NCI-H510A treated with DMSO at 0.1 percent for 48 hours (cell line): Measurements from ENCODE around the gene BIN1.

Experiments used
- DNase-seq: peaks from one replicate; lab custom pipeline; 2025; lab: John Stamatoyannopoulos, UW

The BIN1 gene

DNA sequence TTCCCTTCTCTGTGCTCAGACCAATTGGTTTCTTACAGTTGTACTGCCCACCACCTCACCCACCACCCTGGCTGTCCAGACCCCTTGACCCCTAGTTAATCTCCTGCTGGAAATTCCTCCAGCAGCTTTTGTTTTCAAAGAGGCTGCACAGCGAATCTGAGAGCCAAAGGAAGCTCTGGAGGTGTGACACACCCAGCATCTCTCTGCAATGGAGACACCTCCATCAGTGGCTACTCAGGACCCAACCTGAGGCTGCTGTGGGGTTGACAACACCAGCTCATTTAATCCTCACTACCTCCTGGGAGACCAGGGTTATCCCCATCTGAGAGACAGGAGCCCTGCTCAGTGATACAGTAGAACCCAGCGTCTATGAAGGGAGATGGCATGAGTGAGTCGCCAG, 86.4 kb downstream of the BIN1 start:
- no peak for DNase-seq

DNA sequence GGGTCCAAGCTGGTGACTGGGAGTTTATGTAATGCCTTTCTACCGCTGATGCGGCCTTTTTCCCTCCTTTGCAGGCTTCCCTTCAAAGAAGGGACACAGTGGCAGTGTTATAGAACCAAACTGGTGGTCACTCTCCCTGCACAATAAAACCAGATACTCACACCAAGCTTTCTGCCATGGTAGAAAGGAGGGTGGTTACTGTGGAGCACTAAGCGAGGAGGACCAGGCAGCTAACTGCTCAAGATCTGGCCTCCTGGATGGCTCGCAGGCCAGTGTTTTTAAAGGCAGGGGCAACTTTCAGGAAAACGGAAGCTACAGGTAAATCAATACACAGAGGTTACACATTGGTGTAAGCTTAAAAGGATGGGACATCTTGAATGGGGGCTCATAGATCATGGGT, 89.4 kb downstream of the BIN1 start:
- no peak for DNase-seq

DNA sequence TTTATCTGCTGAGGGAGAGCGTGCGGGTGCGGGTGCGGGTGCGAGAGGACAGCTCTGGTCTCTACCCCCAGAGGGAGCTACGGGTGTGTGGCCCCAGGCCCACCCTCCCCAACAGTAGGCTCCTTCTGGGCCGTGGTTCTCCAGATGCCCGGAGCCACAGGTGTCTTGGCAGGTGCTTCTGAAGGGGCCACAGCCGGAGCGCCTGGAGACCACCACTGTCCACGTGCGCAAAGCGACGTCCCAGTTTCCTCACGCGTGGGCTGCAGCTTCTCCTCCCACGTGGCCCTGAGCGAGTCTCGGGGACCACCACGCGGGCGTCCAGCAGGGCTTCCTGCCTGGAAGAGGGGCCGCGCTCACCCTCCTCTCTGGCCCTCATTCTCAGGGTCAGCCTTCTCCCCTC, 90.6 kb downstream of the BIN1 start:
- no peak for DNase-seq

DNA sequence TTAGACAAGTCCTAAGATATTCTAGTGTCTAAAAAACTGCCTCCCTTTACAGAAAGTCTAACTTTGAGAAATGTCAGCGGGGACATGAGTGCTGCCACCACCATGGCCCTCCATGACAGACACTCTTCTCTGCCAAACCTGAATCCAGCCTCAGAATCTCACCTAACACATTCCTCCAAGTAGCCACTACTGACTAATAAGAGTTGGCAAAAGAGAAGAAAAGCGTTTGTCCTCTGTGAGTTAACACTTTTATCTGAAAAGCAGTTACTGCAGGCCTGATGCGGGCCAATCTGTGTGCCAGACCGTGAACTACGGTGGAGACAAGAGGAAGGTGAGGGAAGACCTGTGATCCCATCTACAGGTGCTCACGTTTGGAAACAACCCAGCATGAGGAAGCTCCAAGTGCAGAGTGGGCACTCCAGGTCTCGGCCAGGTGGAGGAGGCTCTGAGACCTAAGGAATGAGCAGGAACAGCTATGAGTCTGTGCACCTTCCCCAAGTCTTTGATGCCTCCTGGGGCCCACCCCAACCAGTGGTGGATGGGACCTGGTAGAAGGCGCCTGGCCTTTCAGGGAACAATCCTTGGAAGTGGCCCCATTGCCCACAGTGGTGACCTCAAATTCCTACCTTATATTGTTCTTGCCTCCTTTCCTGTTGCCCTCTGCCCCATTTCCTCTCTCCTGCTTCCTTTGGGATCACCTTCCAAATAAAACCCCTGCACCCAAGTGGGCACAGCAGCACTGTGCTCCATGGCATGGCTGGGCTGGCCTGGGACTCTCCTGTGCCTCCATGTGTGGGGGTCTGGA, 91.6 kb downstream of the BIN1 start:
- DNase-seq, result no peak

DNA sequence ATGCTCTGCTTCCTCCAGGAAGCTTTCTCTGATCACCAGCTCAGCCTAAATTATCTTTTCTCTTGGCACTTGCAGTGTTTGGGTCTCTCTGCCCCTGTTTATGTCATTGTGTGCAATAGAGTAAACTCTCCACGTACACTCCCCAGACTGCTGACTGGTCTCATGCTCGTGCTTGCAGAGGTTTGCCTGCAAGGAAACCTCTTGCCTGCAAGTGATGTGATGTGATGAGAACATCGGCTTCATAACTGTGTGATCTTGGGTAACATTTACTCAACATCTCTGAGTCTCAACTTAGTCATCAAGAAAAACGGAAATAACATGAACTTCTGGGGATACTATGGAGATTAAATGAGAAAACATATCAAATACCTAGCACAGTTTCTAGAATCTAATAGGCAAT, 92.3 kb downstream of the BIN1 start:
- no peak for DNase-seq

DNA sequence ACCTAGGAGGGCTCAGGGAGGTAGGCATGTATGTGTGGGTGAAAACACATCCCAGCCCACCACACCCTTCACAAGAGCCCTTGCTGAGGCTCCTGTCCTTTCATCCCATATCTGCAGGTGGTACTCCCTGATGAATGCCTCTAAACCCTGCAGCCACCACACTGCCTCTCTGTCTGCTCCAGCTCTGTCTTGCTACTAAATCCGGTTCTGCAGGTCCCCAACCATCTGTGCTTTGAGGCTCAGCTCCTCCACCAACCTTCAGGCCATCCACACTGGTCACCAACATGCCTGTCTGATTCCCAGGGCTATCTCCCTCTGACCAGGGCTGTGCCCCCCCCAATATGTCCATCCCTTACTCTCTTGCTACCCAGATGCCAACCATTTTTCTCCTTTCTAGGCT, 92.7 kb downstream of the BIN1 start:
- no peak for DNase-seq

DNA sequence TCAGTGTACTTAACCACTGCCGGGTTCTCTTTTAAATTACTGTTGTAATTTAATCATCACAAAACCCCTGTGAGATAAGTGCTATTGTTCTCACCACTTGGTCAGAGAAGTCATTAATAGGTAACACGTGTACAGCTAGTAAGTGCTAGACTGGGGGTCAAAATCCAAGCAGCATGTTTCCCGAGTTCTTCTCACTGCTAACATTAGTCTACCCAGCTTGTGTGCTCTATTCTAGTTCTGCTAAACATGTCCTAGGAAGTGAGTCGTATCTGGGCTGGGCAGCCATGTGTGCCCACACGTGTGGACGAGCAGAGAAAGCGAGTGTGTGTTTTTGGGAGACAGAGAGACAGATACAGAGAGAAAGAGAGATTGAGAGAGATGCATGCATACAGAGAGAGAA, 94.1 kb downstream of the BIN1 start:
- DNase-seq, result no peak

DNA sequence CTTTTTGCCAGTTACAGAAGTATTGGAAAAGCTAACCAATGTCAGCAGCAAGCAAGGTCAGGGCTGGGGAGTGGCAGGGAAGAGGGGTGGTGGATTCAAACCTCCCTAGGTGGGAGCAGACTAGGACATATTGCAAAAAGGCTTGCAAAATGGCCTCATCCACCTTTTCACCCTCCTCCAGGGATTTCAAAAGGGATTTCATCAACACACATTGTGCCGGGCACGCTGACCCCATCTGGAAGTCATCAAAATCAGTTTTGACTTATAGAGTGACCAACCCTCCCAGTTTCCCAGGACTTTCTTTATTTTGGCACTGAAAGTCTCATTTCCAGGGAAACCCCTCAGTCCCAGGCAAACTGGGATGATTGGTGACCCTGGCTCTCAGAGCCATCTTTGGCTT, 94.7 kb downstream of the BIN1 start:
- no peak for DNase-seq

DNA sequence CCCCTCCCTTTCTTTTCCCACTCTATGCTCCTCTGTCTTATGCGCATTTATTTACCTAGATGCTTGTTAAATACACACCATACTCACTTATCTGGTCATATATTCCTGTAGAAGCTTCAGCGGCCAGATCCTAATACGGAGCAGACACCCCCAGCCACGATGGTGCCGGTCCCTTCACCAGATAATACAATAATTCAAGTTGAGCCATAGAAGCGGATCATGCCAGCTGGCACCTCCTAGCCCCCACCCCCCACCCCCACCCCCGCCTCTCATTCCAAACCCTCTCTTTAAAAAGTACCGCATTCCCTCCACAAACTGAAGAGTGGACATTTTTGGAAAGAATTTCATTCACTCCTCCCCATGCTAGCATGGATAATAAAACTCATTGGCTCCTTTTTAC, 95.2 kb downstream of the BIN1 start:
- DNase-seq, result no peak

DNA sequence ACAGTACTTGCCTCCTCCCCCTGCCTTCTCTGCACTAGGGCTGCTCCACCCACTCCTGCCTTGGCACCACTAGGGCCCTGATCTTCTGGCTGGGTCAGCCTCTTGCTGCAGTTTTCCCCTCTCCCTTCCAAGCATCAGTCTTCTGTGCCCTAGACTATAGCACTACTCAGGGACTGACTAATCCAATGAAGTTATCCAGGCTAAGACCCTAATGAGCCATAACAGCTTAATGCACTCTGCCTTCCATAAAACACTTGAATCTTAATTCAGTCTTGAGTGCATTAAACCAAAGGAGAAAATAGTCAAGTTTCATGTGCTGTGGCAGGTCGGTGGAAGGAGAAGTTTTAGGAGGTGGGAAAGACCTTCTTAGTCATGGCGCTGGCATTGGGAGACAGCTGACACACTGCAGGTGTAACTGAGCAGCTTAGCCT, 95.7 kb downstream of the BIN1 start:
- no peak for DNase-seq

DNA sequence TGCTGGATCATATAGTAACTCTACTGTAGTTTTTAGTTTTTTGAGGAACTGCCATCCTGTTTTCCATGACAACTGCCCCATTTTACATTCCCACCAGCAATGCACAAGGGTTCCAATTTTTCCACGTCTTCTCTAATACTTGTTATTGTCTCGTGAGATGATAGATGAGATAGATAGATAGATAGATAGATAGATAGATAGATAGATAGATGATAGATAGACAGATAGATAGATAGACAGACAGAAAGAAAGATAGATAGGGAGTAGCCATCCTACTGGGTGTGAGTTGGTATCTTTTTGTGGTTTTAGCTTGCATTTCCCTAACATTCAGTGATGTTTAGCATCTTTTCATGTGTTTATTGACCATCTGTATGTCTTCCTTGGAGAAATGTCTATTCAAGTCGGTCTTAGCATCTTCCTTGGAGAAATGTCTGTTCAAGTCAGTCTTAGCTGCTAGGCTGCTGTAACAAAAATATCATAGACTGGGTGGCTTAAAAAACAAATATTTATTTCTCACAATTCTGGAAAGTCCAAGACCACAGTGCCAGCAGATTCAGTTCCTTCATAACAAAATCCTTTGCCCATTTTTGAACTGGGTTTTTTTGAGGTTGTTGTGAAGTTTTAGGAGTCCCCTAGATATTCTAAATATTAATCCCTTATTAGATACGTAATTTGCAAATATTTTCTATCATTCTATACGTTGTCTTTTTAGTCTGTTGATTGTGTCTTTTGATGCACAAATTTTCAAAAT, 98.5 kb downstream of the BIN1 start:
- DNase-seq, result no peak

DNA sequence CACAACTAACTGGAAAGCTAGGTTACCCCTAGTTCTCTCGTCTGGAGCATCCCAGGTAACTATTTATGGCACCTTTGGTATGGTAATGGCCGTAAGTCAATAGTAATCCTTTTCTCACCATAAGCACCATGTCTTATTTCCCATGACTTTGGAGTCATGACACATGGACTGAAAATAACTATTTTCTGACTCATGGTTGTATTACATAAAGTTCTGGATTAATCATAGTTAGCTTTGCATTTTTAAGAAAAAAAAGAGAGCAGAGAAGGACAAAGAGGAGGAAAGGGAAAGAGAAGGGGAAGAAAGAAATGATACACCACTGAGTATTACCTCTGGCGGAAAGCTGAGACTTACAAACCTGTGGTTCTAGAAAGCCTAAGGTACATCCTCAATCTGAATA, 99.3 kb downstream of the BIN1 start:
- DNase-seq, result no peak

DNA sequence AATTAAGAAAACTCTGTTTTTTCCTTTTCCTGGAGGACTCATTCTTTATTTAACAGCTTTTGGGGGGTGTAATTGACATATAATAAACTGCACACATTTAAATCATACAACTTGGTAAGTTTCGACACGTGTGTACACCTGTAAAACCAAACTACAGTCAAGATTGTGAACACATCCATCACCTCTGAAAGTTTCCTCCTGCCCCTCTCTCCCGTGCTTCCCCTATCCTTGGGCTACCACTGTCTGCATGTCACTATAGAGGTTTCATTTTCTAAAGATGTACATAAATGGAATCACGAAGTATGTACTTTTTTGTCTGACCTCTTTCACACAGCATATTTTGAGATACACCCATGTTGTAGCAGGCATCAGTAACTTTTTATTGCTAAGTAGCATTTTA, 100.0 kb downstream of the BIN1 start:
- no peak for DNase-seq

DNA sequence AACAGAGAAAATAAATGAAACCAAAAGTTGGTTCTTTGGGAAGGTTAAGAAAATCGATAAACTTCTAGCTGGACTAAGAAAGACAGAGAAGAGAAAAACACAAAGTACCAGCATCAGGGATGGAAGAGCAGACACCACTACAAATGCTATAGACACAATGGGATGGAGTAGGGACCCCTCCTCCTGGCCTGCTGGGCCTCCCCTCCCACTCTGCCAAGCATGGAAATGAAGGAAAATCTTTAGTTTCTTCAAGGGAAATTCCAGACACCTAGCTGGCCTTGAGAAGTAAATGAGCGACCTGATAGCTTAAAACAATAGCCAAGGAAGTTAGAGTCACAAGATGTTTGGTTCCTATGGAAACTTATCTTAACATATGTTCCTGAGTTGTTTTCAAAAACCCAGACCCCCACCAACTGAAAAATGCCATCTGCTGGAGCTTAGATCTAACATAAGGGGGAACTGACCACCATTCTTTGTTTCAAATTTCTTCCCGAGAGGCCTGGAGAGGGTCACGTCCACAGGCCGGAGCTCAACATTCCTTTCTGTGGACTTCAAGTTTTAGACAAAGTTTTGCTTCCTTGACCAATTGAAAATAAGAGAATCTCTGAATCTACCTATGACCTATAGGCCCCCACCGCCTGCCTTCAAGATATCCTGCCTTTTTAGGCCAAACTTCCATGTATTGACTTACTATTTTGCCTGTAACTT, 101.9 kb downstream of the BIN1 start:
- DNase-seq, result no peak

DNA sequence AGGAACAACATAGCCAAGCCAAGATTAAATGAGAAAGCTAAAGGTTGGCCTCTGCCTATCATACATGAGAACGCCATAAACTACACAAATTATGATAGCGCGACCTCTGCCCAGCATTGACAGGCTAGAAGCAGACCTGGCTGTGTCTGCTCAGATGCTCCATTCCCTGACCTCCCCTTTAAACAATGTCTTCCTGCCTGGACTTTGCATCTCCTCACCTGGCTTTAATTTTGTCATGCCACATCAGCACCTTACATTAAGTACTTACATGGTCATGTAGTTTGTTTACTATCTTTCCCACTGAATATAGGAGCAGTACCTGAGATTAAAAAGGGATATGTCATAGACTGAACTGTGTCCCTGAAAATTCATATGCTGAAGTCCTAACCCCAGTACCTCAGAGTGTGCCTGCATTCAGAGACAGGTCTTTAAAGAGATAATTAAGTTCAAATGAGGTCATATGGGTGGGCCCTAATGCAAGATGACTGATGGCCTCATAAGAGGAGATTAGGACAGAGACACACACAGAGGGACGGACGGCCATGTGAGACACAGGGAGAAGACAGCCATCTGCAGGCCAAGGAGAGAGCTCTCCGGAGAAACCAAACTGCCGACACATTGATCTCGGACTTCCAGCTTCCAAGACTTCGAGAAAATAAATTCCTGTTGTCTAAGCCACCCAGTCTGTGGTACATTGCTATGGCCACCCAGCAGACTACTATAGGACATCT, 103.7 kb downstream of the BIN1 start:
- no peak for DNase-seq

DNA sequence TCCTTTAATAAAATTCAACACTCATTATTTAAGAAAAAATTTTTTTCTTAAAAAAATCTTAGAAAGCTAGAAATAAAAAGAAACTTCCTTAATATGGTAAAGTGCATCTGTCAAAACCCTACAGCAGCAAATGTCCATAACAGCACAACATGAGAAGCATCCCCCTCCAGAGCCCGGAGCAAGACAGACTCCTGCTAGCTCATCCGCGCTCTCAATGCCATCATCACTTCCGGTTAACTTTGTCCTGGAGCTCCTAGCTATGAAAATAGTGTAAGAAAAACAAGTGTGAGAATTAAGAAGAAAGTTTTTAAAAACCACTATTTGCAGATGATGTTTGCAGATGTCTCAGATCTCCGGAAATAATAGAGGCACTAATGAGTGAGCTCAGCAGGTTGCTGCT, 105.2 kb downstream of the BIN1 start:
- no peak for DNase-seq

DNA sequence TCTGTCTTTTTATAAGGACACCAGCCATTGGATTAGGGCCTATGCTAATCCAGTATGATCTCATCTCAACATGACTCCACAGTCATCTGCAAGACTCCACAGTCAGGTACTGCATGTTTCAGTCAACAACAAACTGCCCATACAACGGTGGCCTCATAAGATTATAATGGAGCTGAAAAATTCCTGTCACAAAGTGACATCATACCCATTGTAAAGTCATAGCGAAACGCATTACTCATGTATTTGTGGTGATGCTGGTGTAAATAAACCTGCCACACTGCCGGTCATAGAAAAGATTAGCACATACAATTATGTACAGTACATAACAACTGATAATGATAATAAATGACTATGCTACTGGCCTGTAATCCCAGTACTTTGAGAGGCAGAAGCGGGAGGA, 106.0 kb downstream of the BIN1 start:
- no peak for DNase-seq

DNA sequence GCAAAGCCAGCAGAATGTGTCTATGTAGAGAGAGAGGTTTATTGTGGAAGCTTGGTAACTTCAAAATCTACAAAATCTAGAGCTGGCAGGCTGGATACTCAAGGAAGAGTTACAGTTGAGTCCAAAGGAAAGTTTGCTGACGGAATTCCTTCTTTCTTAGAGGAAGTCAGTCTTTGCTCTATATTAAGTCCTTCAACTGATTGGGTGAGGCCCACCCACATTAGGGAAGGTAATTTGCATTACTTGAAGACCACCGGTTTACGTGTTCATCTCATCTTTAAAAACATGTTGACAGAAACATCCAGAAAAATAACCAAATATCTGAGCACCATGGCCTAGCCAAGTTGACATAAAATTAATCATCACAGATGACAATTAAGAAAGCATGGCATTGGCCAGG, 106.8 kb downstream of the BIN1 start:
- DNase-seq, result no peak

DNA sequence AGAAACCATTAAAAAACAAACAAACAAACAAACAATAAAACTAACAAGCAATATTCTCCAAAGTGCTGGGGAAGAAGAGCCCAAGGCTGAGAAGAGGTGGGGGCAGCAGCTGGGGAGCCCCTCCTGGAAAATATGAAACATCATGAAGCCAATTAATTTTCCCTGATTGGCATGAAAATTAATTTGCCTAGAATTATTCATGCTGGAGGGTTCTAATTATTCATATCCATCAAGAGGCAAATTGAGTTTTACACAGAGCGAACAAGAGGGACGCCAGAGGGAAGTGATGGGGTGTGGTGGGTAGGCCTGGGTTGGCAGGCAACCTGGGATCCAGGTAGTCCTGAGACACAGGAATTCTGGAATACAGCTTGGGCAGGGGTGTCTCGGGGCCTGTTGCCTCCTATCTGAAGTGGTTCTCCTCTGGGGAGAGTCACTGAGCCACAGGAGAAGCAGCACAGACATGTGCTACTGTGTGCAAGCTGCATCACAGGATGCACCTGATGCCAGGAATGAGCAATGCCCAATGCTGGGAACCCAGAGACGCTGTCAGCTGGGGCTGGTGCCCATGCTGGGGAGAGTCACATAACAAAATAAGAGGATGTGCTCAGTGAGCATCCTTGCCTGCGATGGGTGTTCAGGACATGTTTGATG, 107.7 kb downstream of the BIN1 start:
- no peak for DNase-seq

DNA sequence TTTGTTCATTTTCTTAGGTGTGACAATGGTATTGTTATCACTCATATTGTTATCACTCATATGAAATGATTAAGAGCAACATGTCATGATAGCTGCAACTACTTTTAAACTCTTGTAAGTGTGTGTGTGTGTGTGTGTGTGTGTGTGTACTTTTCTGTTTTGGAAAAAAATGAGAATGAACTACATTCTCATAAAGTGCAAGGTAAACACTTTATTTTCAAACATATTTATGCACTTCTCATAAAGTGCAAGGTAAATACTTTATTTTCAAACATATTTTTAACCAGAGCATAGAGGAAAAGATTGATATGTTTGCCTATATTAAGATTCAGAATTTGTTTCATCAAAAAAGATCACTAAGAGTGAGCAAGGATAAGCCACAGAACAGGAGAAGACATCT, 108.5 kb downstream of the BIN1 start:
- no peak for DNase-seq
